PC-9 (cell line): ENCODE measurements around the gene SMTNL1.

Source experiments
- CTCF ChIP-seq: fragments of 200-600 bp; sonication (generic); conservative IDR thresholded peaks from 2 replicates; pipeline ENCODE4 v1.6.1; 2017; ENCODE audit warnings: mixed run types, antibody characterized with exemption, mild to moderate bottlenecking, moderate library complexity
- EZH2 ChIP-seq: fragments of 200-600 bp; sonication (generic); IDR thresholded peaks from 2 replicates; pipeline ENCODE4 v1.8.0; 2017; ENCODE audit warnings: antibody characterized with exemption, low read depth

GRCh38 chr11:57539342-57539741 lies 1.9 kb downstream of the SMTNL1 start:
- TF ChIP-seq CTCF = no peak
- no peak for TF ChIP-seq EZH2
